RWPE1 (cell line): Measurements from ENCODE around the gene HSD17B2.

Source experiments
- CTCF ChIA-PET: fragments of 350-600 bp; sonication (Branson Sonifier 250); formaldehyde crosslinking; extraction: SDS; loops from one replicate; lab custom pipeline; 2021; lab: Yijun Ruan, JAX
- POLR2A ChIA-PET: fragments of 400-600 bp; formaldehyde crosslinking; extraction: SDS; loops from one replicate; lab custom pipeline; 2020; ENCODE audit warnings: antibody characterized with exemption; ENCODE audit not compliant: low non-redundant PET; lab: Yijun Ruan, JAX
- DNase-seq: peaks from one replicate; pipeline ENCODE4 v3.0.0; 2012; ENCODE audit warnings: low spot score
- H3K27ac ChIP-seq: fragments of 450-650 bp; 2 replicates; pipeline ENCODE4 v1.5.1; 2017
- CTCF ChIP-seq: fragments of 450-650 bp; conservative IDR thresholded peaks from 2 replicates; pipeline ENCODE4 v1.5.1; 2017; ENCODE audit warnings: low read depth, mild to moderate bottlenecking

Gene HSD17B2

GRCh38 chr16:82067042-82067803 lies 32.2 kb downstream of the HSD17B2 start:
- DNase-seq = no peak
- TF ChIP-seq CTCF = no peak
- ChIA-PET CTCF (no interaction called here), POLR2A (no interaction called here)
- no peak overlapping the region for H3K27ac ChIP-seq

GRCh38 chr16:82067804-82068325 lies 32.8 kb downstream of the HSD17B2 start:
- ChIA-PET CTCF (interaction anchor here (0.6 kb wide), 1 partner anchor 27 kb away, joined by 3 read pairs; no protein-coding TSS in a partner anchor), POLR2A (no interaction called here)
- no peak for TF ChIP-seq CTCF
- H3K27ac ChIP-seq = no peak overlapping the region
- DNase-seq = no peak

GRCh38 chr16:82070656-82071369 lies 35.8 kb downstream of the HSD17B2 start:
- ChIA-PET CTCF (no interaction called here), POLR2A (no interaction called here)
- DNase-seq = peak; percentile 85
- TF ChIP-seq CTCF = no peak
- H3K27ac ChIP-seq = no peak overlapping the region

GRCh38 chr16:82071421-82071820 lies 36.4 kb downstream of the HSD17B2 start:
- no peak for DNase-seq
- ChIA-PET CTCF (no interaction called here), POLR2A (no interaction called here)
- TF ChIP-seq CTCF = no peak
- no peak overlapping the region for H3K27ac ChIP-seq

GRCh38 chr16:82072313-82072712 lies 37.3 kb downstream of the HSD17B2 start:
- no peak overlapping the region for H3K27ac ChIP-seq
- TF ChIP-seq CTCF = no peak
- ChIA-PET CTCF (interaction anchor here (0.5 kb wide), 1 partner anchor 19 kb away, joined by 3 read pairs; no protein-coding TSS in a partner anchor), POLR2A (no interaction called here)
- no peak for DNase-seq

- DNase-seq = no peak
- POLR2A ChIA-PET = no interaction called here
- CTCF ChIA-PET = no interaction called here
- no peak overlapping the region for H3K27ac ChIP-seq
- TF ChIP-seq CTCF = no peak
Measured at GRCh38 chr16:82074019-82074558, 39.0 kb downstream of the HSD17B2 start.
